ENCODE results near the gene TLR2.

- TF ChIP-seq SMC3 (IDR thresholded peaks at IDR 0.05; ENCODE audit: low read depth, low read length) (no peak), POLR2A (IDR thresholded peaks at IDR 0.05; ENCODE audit: low read depth, low read length) (no peak), CEBPB (IDR thresholded peaks at IDR 0.05; ENCODE audit: low read depth, low read length) (no peak), CTCF (conservative IDR thresholded peaks at IDR 0.05; ENCODE audit: low read depth, low read length) (no peak), RCOR1 (IDR thresholded peaks at IDR 0.05; ENCODE audit: insufficient replicate concordance, low read length) (no peak), FOS (IDR thresholded peaks at IDR 0.05; ENCODE audit: low read depth, low read length) (no peak), ELK1 (IDR thresholded peaks at IDR 0.05; ENCODE audit: borderline replicate concordance, low read depth, low read length) (no peak), RAD21 (IDR thresholded peaks at IDR 0.05; ENCODE audit: low read length) (no peak)
Measured at GRCh38 chr4:153646978-153647377, 37.1 kb upstream of the TLR2 start.

Data from IMR-90 (cell line).